Cardiac fibroblast (primary cell): Measurements from ENCODE around the gene CXADR.
"Not testable (repeated sequence)": the region's sequence is repeated elsewhere in the genome, so short reads cannot be mapped to it uniquely, and the experiment has no call there.

Experiments
- DNase-seq, 2 donors: peaks; one replicate each; pipeline versions ENCODE4 v3.0.0 to v3.0.0-alpha.2; 2010; ENCODE audit warnings: low read depth in 2 of 2
- H3K4me3 ChIP-seq, 2 donors: replicated peaks in 1 of 2; 1 replicate in 1 of 2; 2 replicates in 1 of 2; pipeline ENCODE4 v1.5.1; 2011; ENCODE audit warnings: low read depth in 2 of 2, low read length in 2 of 2, mild to moderate bottlenecking in 2 of 2, moderate library complexity in 1 of 2
- TF ChIP-seq, protein P1 (sequence below): IDR thresholded peaks from one replicate; pipeline ENCODE4 v1.5.1; 2011; ENCODE audit warnings: low read depth, mild to moderate bottlenecking, low read length, inconsistent platforms

CXADR gene

DNA sequence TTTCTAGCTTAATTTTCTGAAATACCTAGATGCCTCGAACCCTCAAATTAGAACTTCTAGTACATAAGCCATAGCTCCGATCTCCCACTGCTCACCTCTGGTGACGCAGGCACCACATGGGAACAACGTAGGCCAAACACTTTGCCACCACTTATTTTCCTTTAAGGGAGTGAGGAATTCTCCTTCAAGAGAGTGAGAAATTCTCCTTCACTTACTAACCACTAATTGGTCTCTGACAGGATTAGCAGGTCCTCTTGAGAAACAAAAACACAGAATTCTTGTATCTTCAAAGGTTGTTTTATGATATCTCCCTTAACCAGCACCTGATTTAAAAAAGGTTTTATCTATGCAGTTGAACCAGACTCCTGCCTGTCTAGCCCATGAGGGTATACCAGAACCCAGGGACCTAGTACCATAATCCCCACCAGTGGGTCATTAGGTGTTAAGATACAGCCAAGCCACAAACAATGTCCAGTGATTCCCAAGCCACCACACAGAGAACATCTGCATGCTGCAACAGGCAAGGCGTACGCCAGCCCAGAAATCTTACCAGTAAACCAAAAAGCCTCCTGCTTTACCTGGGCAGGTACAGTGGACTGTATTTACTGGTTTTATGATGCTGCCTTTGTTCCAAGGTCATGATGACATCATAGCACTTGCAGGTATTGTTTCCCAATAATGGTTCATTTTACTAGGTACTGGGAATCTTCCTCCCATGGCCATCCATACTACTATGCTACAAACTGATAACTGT, 20.3 kb upstream of the CXADR start:
- no peak overlapping the region for H3K4me3 ChIP-seq
- TF ChIP-seq, protein P1, sequence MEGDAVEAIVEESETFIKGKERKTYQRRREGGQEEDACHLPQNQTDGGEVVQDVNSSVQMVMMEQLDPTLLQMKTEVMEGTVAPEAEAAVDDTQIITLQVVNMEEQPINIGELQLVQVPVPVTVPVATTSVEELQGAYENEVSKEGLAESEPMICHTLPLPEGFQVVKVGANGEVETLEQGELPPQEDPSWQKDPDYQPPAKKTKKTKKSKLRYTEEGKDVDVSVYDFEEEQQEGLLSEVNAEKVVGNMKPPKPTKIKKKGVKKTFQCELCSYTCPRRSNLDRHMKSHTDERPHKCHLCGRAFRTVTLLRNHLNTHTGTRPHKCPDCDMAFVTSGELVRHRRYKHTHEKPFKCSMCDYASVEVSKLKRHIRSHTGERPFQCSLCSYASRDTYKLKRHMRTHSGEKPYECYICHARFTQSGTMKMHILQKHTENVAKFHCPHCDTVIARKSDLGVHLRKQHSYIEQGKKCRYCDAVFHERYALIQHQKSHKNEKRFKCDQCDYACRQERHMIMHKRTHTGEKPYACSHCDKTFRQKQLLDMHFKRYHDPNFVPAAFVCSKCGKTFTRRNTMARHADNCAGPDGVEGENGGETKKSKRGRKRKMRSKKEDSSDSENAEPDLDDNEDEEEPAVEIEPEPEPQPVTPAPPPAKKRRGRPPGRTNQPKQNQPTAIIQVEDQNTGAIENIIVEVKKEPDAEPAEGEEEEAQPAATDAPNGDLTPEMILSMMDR, result no peak
- DNase-seq, result peak in 1 of 2 donors; percentile 2

DNA sequence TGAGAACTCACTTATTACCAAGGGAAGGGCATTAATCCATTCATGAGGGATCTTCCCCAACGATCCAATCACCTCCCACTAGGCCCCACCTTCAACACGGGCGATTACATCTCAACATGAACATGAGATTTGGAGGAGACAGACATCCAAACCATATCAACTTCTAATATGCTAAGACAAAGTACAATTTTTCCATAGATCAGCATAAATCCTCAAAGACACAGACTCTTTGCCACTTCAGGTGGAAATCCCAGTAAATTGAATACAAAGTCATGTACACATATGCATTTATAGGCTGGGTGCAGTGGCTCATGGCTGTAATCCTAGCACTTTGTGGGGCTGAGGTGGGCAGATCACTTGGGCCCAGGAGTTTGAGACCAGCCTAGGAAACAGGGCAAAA, 18.8 kb upstream of the CXADR start:
- no peak for DNase-seq
- TF ChIP-seq, protein P1, result no peak
- no peak overlapping the region for H3K4me3 ChIP-seq

DNA sequence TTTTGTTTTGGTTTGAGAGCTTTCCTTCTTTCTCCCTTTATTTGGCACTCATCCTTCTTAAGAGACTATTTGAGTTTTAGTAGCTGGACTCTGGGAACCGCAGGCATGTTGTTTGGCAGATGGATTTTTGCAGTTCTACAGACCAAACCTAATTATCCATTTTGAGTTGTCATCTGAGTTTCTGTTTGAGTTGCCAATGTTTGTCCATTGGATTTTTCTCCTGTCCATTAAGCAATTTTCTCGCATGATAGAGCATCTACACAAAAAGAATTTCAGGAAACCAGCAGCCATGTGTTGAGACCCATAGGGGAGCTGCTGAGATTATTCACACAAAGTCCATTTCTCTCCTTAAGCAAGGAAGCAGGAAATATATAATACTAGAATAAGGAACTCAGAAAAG, 17.2 kb upstream of the CXADR start:
- peak; percentile 3 to 23 for DNase-seq
- no peak overlapping the region for H3K4me3 ChIP-seq
- TF ChIP-seq, protein P1, result no peak

DNA sequence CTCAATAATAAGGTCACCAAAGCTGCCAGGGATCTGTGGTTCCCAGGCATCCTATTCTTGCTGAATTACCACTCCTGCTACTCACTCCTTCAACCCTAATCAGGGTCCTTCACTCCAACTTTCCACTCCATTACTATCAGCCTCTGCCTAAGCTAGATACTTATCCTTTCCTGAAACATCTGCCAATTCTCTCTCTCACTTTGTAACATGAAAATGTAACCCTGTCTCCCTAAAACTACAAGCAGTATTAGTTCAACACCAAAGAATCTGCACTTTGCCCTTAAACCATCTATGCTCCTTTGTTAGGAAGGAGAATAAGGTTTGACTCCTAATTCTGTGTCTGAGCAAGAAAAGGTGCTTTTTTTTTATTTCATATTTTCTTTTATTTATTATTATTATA, 15.5 kb upstream of the CXADR start:
- TF ChIP-seq, protein P1, result no peak
- no peak for DNase-seq
- no peak overlapping the region for H3K4me3 ChIP-seq

DNA sequence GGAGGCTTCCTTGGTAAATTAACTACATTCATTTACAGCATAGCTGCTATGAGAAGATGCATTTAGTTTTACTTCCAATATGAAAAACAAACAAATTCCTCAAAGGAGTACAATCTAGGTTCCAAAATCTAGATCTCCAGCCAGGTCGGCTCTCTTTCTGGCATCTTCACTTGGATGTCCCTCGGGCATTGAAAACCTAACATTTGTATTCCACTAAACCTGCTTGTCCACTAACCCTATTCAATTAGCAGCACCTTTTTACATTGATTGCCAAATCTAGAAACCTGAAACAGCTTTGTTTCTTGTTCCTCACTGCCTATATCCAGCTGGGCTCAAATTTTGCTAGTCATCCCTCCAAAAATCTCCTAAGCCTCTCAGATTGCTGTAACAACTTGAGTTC, 14.3 kb upstream of the CXADR start:
- TF ChIP-seq, protein P1, result no peak
- no peak for DNase-seq
- no peak overlapping the region for H3K4me3 ChIP-seq

DNA sequence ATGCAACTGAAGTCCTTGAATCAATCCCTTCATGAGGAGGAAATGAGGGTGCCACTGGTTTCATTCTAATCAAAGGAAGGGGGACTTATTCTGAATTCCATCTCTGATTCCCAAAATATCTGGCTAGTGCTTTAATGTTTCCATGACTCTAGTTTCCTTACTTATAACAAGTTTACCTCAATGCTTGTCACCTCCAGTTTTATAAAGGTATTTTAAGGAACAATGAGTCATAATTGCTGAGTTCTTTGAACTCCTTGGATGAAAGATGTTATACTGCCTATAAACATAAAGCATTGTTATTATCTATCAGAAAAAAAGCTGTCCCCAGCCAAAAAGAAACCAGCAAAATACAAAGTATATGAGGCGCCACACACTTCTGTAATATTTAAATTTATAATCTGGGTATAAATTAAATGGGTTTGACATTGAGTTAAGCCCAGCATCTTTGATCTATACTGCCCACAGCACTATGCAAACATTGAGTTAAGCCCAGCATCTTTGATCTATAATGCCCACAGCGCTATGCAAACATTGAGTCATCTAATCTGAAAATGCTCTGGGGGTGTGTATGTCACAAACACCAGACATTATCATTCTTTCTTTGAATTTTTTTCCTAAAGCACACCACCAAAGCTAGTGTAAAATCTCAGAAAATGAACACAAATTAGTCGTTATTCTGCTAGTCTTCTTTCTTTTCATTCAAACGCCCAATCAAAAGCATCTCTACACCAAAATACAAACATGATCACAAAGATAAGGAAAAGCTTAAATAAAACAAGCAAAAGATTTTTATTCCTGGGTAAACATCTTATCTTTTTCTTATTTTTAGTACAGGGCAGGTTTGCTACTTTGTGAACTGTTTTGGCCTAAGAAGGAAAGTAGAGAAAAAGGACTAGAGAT, 11.5 kb upstream of the CXADR start:
- no peak overlapping the region for H3K4me3 ChIP-seq
- DNase-seq, result no peak
- TF ChIP-seq, protein P1, result no peak

DNA sequence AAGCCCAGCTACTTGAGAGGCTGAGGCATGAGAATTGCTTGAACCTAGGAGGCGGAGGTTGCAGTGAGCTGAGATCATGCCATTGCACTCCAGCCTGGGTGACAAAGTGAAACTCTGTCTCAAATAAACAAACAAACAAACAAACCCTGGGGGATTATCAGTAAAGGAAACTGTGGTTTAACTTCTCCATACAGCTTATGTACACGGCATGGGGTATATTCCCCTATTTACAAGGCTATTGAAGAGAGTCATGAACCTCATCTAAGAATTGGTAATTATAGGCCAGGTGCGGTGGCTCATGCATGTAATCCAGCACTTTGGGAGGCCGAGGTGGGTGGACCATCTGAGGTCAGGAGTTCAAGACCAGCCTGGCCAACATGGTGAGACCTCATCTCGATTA, 9.9 kb upstream of the CXADR start:
- DNase-seq, H3K4me3 ChIP-seq: not testable (repeated sequence)
